ENCODE measurements around the gene SS18L1. TPM values are rescaled to one million over a fixed set of nuclear protein-coding genes. Genes with fewer than 3 reads are reported as not detected.

The SS18L1 gene
- total and polyA plus RNA-seq, 5 experiments from 2014 or later: 0.39 to 23.6 (median 0.58) TPM

GRCh38 chr20:62133051-62133845 lies 10.3 kb upstream of the SS18L1 start:
- Mint-ChIP-seq H3K9me3 (no peaks in the 10 kb centered on the region), H3K27ac (peak overlapping the region in 7 of 10 donors; percentile 65 to 92 (median 75)), H3K4me3 (peak overlapping the region in 5 of 10 donors; percentile 6 to 55 (median 22)), H3K27me3 (no peaks in the 10 kb centered on the region), H3K4me1 (peaks cover 24 to 53% (median 45%) of the 10 kb centered on the region in 4 donors), H3K36me3 (peaks cover 8 to 94% (median 20%) of the 10 kb centered on the region in 3 donors)
- ATAC-seq: no peak
- no peak for DNase-seq
- POLR2A ChIA-PET: interaction anchor here (1.0 to 3.6 kb wide), 4 partner anchors 9 to 61 kb away, joined by 6 to 44 read pairs (median 8); partner anchors contain the start of genes LSM14B, PSMA7 and SS18L1

DNA sequence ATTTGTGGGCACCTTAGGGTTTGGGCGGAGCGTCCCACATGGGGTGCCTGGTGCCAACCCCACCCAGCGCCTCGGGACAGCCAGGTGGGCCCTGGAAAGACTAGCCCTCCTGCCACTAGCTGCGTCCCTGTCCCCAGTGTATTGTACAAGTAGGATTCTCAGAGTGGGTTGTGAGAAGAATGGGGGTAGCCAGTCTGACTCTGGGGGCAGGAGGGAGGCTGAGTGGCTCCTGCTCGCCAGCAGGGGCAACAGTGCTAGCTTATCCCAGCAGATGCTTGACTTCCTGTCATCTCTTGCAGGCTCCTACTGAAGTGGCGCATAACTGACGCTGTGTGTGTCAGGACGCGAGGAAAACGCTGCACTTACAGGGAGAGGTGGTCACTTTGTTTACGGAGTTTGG lies 9.7 kb upstream of the SS18L1 start:
- H3K9me3 Mint-ChIP-seq: no peaks in the 10 kb centered on the region
- POLR2A ChIA-PET: interaction anchor here (0.6 to 3.6 kb wide), 5 partner anchors 9 to 68 kb away, joined by 4 to 44 read pairs (median 6); partner anchors contain the start of genes LSM14B, PSMA7, SS18L1 and TAF4
- peak overlapping the region in 4 of 10 donors; percentile 6 to 29 (median 18) for H3K4me3 Mint-ChIP-seq
- H3K27me3 Mint-ChIP-seq: no peaks in the 10 kb centered on the region
- ATAC-seq: peak; percentile 27 to 54
- DNase-seq: no peak
- H3K4me1 Mint-ChIP-seq: peaks cover 25 to 50% (median 42%) of the 10 kb centered on the region in 4 donors
- peaks cover 9 to 94% (median 24%) of the 10 kb centered on the region in 3 donors for H3K36me3 Mint-ChIP-seq
- H3K27ac Mint-ChIP-seq: peak overlapping the region in 9 of 10 donors; percentile 57 to 85 (median 68)

GRCh38 chr20:62134735-62135231 lies 8.8 kb upstream of the SS18L1 start:
- no peaks in the 10 kb centered on the region for H3K27me3 Mint-ChIP-seq
- no peak for DNase-seq
- H3K36me3 Mint-ChIP-seq: peaks cover 9 to 95% (median 22%) of the 10 kb centered on the region in 3 donors
- ATAC-seq: no peak
- no peak overlapping the region for H3K4me3 Mint-ChIP-seq
- peak overlapping the region in 3 of 10 donors; percentile 25 to 79 (median 59) for H3K27ac Mint-ChIP-seq
- POLR2A ChIA-PET: interaction anchor here (1.2 to 3.6 kb wide), 6 partner anchors 11 to 124 kb away, joined by 3 to 44 read pairs (median 5); partner anchors contain the start of genes LSM14B and TAF4
- H3K9me3 Mint-ChIP-seq: no peaks in the 10 kb centered on the region
- H3K4me1 Mint-ChIP-seq: peaks cover 22 to 46% (median 37%) of the 10 kb centered on the region in 4 donors

GRCh38 chr20:62135573-62136266 lies 7.8 kb upstream of the SS18L1 start:
- ATAC-seq (no peak), DNase-seq (no peak)
- Mint-ChIP-seq H3K9me3 (no peaks in the 10 kb centered on the region), H3K27me3 (no peaks in the 10 kb centered on the region), H3K36me3 (peaks cover 9 to 95% (median 20%) of the 10 kb centered on the region in 3 donors), H3K27ac (peak overlapping the region in 6 of 10 donors; percentile 19 to 92 (median 70)), H3K4me3 (no peak overlapping the region), H3K4me1 (peaks cover 24 to 50% (median 39%) of the 10 kb centered on the region in 4 donors)
- POLR2A ChIA-PET: interaction anchor here (1.2 to 3.6 kb wide), 9 partner anchors 11 to 125 kb away, joined by 3 to 44 read pairs (median 4); partner anchors contain the start of genes LSM14B and TAF4

DNA sequence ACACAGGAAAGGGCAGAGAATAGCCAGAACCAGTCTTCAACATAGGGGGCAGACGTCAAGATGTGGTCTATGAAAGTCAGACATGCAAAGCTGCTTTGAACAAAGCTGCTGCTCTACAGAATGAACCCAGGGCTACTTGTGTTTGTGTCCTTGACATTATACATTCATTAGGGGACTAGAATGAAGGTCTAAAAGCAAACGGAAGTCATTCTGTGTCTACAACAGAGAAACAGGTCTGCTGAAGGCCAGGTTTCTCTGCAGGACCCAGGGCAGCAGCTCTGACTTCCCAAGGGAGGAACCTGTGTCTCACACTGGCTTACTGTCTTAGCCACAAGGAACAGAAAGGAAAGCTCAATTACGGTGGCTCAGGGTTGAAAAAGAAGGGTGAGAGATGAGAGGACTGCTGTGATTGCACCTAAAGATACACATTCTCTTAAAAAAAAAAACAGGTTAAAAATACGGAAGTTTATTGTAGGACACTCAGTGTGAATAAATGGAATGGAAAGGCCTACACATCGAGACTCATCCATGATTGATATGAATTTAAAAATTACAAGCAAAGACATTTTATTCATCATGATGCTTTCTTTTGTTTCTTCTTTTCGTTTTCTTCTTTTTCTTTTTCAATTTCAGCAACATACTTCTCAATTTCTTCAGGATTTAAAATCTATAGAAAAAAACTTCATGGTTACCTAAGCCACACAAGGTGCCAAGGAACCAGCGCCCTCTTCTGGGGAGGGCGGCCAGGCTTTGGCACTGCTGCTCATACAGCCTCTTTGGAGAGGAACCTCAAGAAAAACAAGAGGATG lies 7.1 kb upstream of the SS18L1 start:
- ATAC-seq (peak; percentile 70 to 79), DNase-seq (peak; percentile 61 to 86 (median 70))
- Mint-ChIP-seq H3K4me3 (no peak overlapping the region), H3K4me1 (peaks cover 25 to 51% (median 41%) of the 10 kb centered on the region in 4 donors), H3K9me3 (no peaks in the 10 kb centered on the region), H3K27ac (peak overlapping the region; percentile 19 to 94 (median 82)), H3K27me3 (no peaks in the 10 kb centered on the region), H3K36me3 (peaks cover 9 to 90% (median 21%) of the 10 kb centered on the region in 3 donors)
- POLR2A ChIA-PET: interaction anchor here (1.2 to 3.6 kb wide), 8 partner anchors 12 to 126 kb away, joined by 3 to 44 read pairs (median 5); partner anchors contain the start of genes LSM14B and TAF4

GRCh38 chr20:62137092-62137384 lies 6.5 kb upstream of the SS18L1 start:
- H3K4me3 Mint-ChIP-seq: no peak overlapping the region
- no peak for ATAC-seq
- POLR2A ChIA-PET: interaction anchor here (1.5 to 3.6 kb wide), 5 partner anchors 12 to 111 kb away, joined by 5 to 44 read pairs (median 10); partner anchors contain the start of genes LSM14B and TAF4
- no peaks in the 10 kb centered on the region for H3K27me3 Mint-ChIP-seq
- DNase-seq: no peak
- H3K36me3 Mint-ChIP-seq: peaks cover 9 to 85% (median 21%) of the 10 kb centered on the region in 3 donors
- H3K27ac Mint-ChIP-seq: peak overlapping the region in 9 of 10 donors; percentile 41 to 94 (median 82)
- peaks cover 23 to 55% (median 44%) of the 10 kb centered on the region in 4 donors for H3K4me1 Mint-ChIP-seq
- H3K9me3 Mint-ChIP-seq: no peaks in the 10 kb centered on the region

GRCh38 chr20:62137478-62138203 lies 5.9 kb upstream of the SS18L1 start:
- H3K27me3 Mint-ChIP-seq: no peaks in the 10 kb centered on the region
- H3K4me1 Mint-ChIP-seq: peaks cover 18 to 52% (median 41%) of the 10 kb centered on the region in 4 donors
- H3K9me3 Mint-ChIP-seq: no peaks in the 10 kb centered on the region
- peak overlapping the region in 9 of 10 donors; percentile 43 to 94 (median 84) for H3K27ac Mint-ChIP-seq
- peaks cover 9 to 79% (median 21%) of the 10 kb centered on the region in 3 donors for H3K36me3 Mint-ChIP-seq
- DNase-seq (no peak), ATAC-seq (no peak)
- POLR2A ChIA-PET: interaction anchor here (0.6 to 2.8 kb wide), 7 partner anchors 9 to 127 kb away, joined by 3 to 10 read pairs (median 5); no protein-coding TSS in a partner anchor
- H3K4me3 Mint-ChIP-seq: no peak overlapping the region

- H3K36me3 Mint-ChIP-seq: peaks cover 9 to 74% (median 21%) of the 10 kb centered on the region in 3 donors
- POLR2A ChIA-PET: interaction anchor here (0.6 to 2.8 kb wide), 8 partner anchors 9 to 127 kb away, joined by 3 to 10 read pairs (median 4); no protein-coding TSS in a partner anchor
- no peaks in the 10 kb centered on the region for H3K27me3 Mint-ChIP-seq
- H3K27ac Mint-ChIP-seq: peak overlapping the region in 9 of 10 donors; percentile 43 to 94 (median 80)
- ATAC-seq: no peak
- H3K4me1 Mint-ChIP-seq: peaks cover 18 to 51% (median 38%) of the 10 kb centered on the region in 4 donors
- no peak overlapping the region for H3K4me3 Mint-ChIP-seq
- DNase-seq: no peak
- no peaks in the 10 kb centered on the region for H3K9me3 Mint-ChIP-seq
These were observed 5.4 kb upstream of the SS18L1 start for GRCh38 chr20:62138204-62138543.

GRCh38 chr20:62138912-62139311 lies 4.7 kb upstream of the SS18L1 start:
- H3K36me3 Mint-ChIP-seq: peaks cover 9 to 67% (median 21%) of the 10 kb centered on the region in 3 donors
- H3K27me3 Mint-ChIP-seq: no peaks in the 10 kb centered on the region
- no peak overlapping the region for H3K4me3 Mint-ChIP-seq
- peaks cover 18 to 44% (median 36%) of the 10 kb centered on the region in 4 donors for H3K4me1 Mint-ChIP-seq
- H3K9me3 Mint-ChIP-seq: no peaks in the 10 kb centered on the region
- POLR2A ChIA-PET: interaction anchor here (0.7 to 2.8 kb wide), 3 partner anchors 35 to 113 kb away, joined by 3 to 10 read pairs (median 9); no protein-coding TSS in a partner anchor
- ATAC-seq (no peak), DNase-seq (no peak)
- peak overlapping the region in 4 of 10 donors; percentile 15 to 78 (median 24) for H3K27ac Mint-ChIP-seq

DNA sequence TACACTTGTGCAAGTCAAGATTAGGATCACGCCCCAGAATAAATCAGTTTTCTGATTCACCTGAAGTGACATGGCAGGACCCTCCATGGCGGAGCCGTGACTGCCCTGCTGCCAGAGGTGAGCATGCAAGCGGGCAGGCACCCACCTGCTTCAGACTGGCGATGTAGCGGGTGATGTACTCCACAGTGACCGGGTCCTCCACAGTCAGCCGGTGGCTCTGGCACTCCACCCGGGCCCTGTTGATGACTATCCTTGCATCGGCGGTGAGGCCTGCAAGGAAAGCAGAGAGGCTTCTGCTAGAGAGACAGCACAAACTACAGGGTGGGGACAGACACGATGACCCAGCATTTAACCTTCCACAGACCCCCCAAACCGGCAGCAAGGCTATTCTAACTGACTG lies 3.9 kb upstream of the SS18L1 start:
- DNase-seq: no peak
- H3K27me3 Mint-ChIP-seq: no peaks in the 10 kb centered on the region
- peaks cover 19 to 44% (median 38%) of the 10 kb centered on the region in 4 donors for H3K4me1 Mint-ChIP-seq
- no peaks in the 10 kb centered on the region for H3K9me3 Mint-ChIP-seq
- peak overlapping the region in 7 of 10 donors; percentile 34 to 95 (median 59) for H3K27ac Mint-ChIP-seq
- POLR2A ChIA-PET: interaction anchor here (2.8 kb wide), 2 partner anchors 73 to 113 kb away, joined by 9 to 10 read pairs; no protein-coding TSS in a partner anchor
- peaks cover 9 to 62% (median 19%) of the 10 kb centered on the region in 3 donors for H3K36me3 Mint-ChIP-seq
- ATAC-seq: no peak
- H3K4me3 Mint-ChIP-seq: peak overlapping the region in 1 of 10 donors; percentile 60

- DNase-seq (no peak), ATAC-seq (no peak)
- POLR2A ChIA-PET: interaction anchor here (1.1 to 5.4 kb wide), 4 partner anchors 18 to 115 kb away, joined by 3 to 58 read pairs (median 24); partner anchors contain the start of genes LSM14B, OSBPL2 and TAF4
- peaks cover 27 to 58% (median 52%) of the 10 kb centered on the region in 4 donors for H3K4me1 Mint-ChIP-seq
- peaks cover 9 to 49% (median 18%) of the 10 kb centered on the region in 3 donors for H3K36me3 Mint-ChIP-seq
- no peaks in the 10 kb centered on the region for H3K9me3 Mint-ChIP-seq
- no peaks in the 10 kb centered on the region for H3K27me3 Mint-ChIP-seq
- H3K4me3 Mint-ChIP-seq: peak overlapping the region; percentile 81 to 93 (median 89)
- H3K27ac Mint-ChIP-seq: peak overlapping the region; percentile 90 to 97 (median 94)
These were observed 2.5 kb upstream of the SS18L1 start for GRCh38 chr20:62141043-62141396.
